ENCODE data around the gene GALNT10. TPM values are rescaled to one million over a fixed set of nuclear protein-coding genes. Genes with fewer than 3 reads are reported as not detected.

GALNT10 gene
- total and polyA plus RNA-seq, 2 experiments from 2014 or later: 43.0 to 45.9 TPM

DNA sequence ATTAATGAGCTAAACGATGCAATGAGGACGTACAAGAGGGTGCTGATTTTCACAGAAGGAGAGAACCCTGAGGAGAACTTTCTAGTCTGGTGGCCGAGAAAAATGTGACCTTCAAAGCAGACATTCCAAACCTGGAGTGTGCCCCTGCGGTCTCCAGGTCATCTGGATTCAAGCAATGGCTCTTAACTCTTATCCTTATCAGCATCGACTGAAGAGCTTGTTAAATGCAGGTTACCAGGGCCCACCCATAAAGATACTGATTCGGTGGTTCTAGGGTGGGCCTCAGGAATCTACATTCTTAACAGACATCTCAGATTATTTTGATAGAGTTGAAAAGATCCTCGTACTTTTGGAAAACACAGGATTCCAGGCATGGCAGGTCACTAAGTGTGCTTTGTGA is 151.7 kb downstream of the GALNT10 start:
- 55% methylated on average over 7 of the region's 7 CpGs for WGBS (ENCODE audit: low lambda C conversion rate, missing lambda C conversion rate)
- H3K79me2 ChIP-seq: no peaks in the 10 kb centered on the region
- TF ChIP-seq EZH2 (IDR thresholded peaks at IDR 0.05; ENCODE audit: borderline replicate concordance) (no peak), EZH2phosphoT487 (IDR thresholded peaks at IDR 0.05; ENCODE audit: low read depth, severe bottlenecking, unreplicated experiment) (no peak)
- TF ChIP-seq, protein P1, sequence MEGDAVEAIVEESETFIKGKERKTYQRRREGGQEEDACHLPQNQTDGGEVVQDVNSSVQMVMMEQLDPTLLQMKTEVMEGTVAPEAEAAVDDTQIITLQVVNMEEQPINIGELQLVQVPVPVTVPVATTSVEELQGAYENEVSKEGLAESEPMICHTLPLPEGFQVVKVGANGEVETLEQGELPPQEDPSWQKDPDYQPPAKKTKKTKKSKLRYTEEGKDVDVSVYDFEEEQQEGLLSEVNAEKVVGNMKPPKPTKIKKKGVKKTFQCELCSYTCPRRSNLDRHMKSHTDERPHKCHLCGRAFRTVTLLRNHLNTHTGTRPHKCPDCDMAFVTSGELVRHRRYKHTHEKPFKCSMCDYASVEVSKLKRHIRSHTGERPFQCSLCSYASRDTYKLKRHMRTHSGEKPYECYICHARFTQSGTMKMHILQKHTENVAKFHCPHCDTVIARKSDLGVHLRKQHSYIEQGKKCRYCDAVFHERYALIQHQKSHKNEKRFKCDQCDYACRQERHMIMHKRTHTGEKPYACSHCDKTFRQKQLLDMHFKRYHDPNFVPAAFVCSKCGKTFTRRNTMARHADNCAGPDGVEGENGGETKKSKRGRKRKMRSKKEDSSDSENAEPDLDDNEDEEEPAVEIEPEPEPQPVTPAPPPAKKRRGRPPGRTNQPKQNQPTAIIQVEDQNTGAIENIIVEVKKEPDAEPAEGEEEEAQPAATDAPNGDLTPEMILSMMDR (IDR thresholded peaks at IDR 0.05; ENCODE audit: poor library complexity): no peak
- no peaks in the 10 kb centered on the region for H3K27me3 ChIP-seq
- no peak overlapping the region for H3K27ac ChIP-seq
- H2AFZ ChIP-seq: no peak overlapping the region
- no peak for DNase-seq (ENCODE audit: low spot score)
- no peaks in the 10 kb centered on the region for H3K9me2 ChIP-seq (replicated peaks; ENCODE audit: insufficient read depth)
- H3K4me1 ChIP-seq (ENCODE audit: insufficient read depth): no peaks in the 10 kb centered on the region
- no peak overlapping the region for H3K4me2 ChIP-seq
- no peaks in the 10 kb centered on the region for H4K20me1 ChIP-seq (ENCODE audit: insufficient read depth, poor library complexity, severe bottlenecking)
- H3K9me3 ChIP-seq (ENCODE audit: low read depth): no peaks in the 10 kb centered on the region
- no peaks in the 10 kb centered on the region for H3K36me3 ChIP-seq (replicated peaks; ENCODE audit: insufficient read depth, low read depth)
- no peak overlapping the region for H3K4me3 ChIP-seq

DNA sequence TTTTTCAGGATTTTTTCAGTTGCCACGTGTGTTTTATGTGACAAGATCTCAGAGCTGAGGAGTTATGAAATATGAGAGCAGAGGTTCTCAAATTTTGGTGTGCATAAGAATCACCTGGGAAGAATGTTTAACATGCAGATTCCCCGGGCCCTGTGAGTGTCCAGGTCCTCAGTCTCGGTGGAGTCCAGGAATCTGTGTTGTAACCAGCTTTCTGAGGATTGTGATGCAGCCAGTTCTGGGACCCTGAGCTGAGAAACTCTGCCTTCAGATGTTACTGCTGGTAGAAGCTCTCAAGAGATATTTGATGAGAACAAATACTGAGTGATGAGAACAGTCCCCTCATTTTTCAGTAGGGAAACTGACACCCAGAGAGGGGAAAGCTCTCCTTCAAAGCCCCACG is 152.4 kb downstream of the GALNT10 start:
- no peaks in the 10 kb centered on the region for H3K9me3 ChIP-seq (ENCODE audit: low read depth)
- no peaks in the 10 kb centered on the region for H3K36me3 ChIP-seq (replicated peaks; ENCODE audit: insufficient read depth, low read depth)
- H3K4me3 ChIP-seq: no peak overlapping the region
- no peaks in the 10 kb centered on the region for H3K4me1 ChIP-seq (ENCODE audit: insufficient read depth)
- TF ChIP-seq, protein P1 (IDR thresholded peaks at IDR 0.05; ENCODE audit: poor library complexity): no peak
- no peak for TF ChIP-seq EZH2 (IDR thresholded peaks at IDR 0.05; ENCODE audit: borderline replicate concordance)
- TF ChIP-seq EZH2phosphoT487 (IDR thresholded peaks at IDR 0.05; ENCODE audit: low read depth, severe bottlenecking, unreplicated experiment): no peak
- H3K9me2 ChIP-seq (replicated peaks; ENCODE audit: insufficient read depth): no peaks in the 10 kb centered on the region
- DNase-seq (ENCODE audit: low spot score): no peak
- no peak overlapping the region for H3K27ac ChIP-seq
- H3K79me2 ChIP-seq: no peaks in the 10 kb centered on the region
- WGBS (ENCODE audit: low lambda C conversion rate, missing lambda C conversion rate): 65% methylated on average over 4 of the region's 4 CpGs
- no peaks in the 10 kb centered on the region for H4K20me1 ChIP-seq (ENCODE audit: insufficient read depth, poor library complexity, severe bottlenecking)
- H3K27me3 ChIP-seq: no peaks in the 10 kb centered on the region
- no peak overlapping the region for H2AFZ ChIP-seq
- H3K4me2 ChIP-seq: no peak overlapping the region

DNA sequence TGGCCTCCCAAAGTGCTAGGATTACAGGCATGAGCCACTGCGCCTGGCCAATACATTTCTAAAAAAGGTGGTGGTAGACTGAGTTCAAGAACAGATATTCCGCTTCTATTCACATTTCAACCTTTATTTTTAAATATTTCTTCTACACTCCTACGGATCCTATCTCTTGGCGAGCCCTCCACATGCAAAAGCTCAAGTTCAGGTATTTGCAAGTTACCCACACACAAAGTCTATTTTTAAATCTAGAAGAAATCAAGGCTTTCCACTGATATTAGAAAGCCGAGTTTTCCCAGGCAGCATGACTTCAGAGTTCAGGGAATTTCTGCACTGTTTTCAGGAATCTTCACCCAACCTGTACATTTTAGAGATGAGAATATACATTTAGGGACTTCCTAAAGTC is 153.9 kb downstream of the GALNT10 start:
- Histone ChIP-seq H3K4me1 (ENCODE audit: insufficient read depth) (no peaks in the 10 kb centered on the region), H3K9me3 (ENCODE audit: low read depth) (no peaks in the 10 kb centered on the region), H3K27ac (no peak overlapping the region), H2AFZ (no peak overlapping the region), H3K9me2 (replicated peaks; ENCODE audit: insufficient read depth) (no peaks in the 10 kb centered on the region), H4K20me1 (ENCODE audit: insufficient read depth, poor library complexity, severe bottlenecking) (no peaks in the 10 kb centered on the region), H3K4me2 (no peak overlapping the region), H3K4me3 (no peak overlapping the region), H3K36me3 (replicated peaks; ENCODE audit: insufficient read depth, low read depth) (no peaks in the 10 kb centered on the region), H3K79me2 (no peaks in the 10 kb centered on the region), H3K27me3 (no peaks in the 10 kb centered on the region)
- DNase-seq (ENCODE audit: low spot score): no peak
- 96% methylated on average over 5 of the region's 5 CpGs for WGBS (ENCODE audit: low lambda C conversion rate, missing lambda C conversion rate)
- TF ChIP-seq EZH2phosphoT487 (IDR thresholded peaks at IDR 0.05; ENCODE audit: low read depth, severe bottlenecking, unreplicated experiment): no peak
- no peak for TF ChIP-seq EZH2 (IDR thresholded peaks at IDR 0.05; ENCODE audit: borderline replicate concordance)
- TF ChIP-seq, protein P1 (IDR thresholded peaks at IDR 0.05; ENCODE audit: poor library complexity): no peak
